COR-L47 (cell line): ENCODE measurements around the gene MORF4L2.
"Not testable (repeated sequence)": the region's sequence is repeated elsewhere in the genome, so short reads cannot be mapped to it uniquely, and the experiment has no call there.

Experiments
- DNase-seq: peaks from one replicate; lab custom pipeline; 2025; lab: John Stamatoyannopoulos, UW

Gene MORF4L2

GRCh38 chrX:103678199-103678993, 8.1 kb downstream of the MORF4L2 start:
- no peak for DNase-seq

GRCh38 chrX:103674531-103675454, 11.7 kb downstream of the MORF4L2 start:
- DNase-seq: no peak

DNA sequence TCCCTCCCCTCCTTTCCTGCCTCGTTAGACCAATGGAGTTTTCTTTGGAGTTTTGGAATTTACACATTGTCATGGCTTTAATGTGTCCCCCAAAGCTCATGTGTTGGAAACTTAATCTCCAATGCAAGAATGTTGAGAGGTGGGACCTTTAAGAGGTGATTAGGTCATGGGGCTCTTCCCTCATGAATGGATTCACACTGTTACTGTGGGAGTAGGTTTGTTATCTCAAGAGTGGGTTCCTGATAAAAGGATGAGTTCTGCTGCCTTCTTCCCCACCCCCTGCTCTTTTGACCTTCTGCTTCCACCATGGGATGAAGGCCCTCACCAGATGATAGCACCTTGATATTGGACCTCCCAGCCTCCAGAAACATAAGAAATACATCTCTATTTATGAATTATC, 16.8 kb downstream of the MORF4L2 start:
- no peak for DNase-seq

DNA sequence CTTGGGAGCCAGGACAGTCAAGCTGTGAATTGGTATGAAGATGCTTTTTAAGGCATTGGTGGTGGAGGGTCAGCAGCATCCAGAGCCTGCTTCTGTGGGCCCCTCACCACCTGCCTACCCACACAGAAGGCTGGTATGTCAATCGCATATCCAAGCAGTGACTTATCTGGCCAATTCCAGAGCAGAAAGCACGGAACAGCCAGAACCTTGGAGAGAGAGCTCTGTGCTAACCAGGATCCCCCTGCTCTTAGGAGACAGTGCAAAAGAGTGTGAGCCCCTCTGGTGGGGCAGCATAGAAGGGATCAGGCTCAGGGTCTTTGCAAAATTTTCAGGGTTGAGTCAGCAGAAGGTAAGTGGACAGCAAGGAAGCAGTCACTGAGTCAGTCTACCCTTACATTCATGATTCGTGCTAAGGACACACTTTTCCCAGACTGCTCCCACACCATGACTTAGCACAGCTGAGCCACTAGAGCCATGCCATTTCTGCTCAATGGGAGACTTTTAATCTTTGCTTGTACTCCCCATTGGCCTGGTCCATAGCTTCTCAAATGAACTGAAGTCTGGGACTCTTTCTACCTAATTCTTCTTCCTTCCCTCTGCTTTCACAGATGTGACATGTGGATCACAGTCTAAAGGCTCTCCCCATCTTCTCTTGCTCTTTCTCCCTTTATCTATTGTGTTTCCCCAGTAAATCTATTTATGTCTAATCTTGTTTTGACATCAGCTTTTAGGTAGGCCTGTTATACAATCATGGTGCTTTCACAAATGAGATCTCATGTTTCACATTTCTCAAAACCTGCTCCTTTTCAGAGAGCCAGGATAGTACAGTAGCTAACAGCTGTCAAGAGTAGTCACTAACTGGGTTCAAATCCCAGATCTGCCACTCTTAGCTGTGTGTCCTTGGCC, 20.0 kb downstream of the MORF4L2 start:
- no peak for DNase-seq

- no peak for DNase-seq
These were observed 22.3 kb downstream of the MORF4L2 start for GRCh38 chrX:103663981-103664762.

DNA sequence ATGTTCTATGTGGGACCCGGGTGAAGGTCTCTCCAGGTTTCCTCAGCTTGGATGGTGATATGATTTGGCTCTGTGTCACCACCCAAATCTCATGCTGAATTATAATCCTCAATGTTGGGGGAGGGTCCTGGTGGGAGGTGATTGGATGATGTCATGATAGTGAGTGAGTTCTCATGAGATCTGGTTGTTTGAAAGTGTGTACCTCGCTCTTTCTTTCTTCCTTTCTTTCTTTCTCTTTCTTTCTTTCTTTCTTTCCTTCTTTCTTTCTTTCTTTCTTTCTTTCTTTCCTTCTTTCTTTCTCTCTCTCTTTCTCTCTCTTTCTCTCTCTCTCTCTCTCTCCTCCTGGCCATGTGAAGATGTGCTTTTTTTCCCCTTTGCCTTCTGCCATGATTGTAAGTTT, 27.0 kb downstream of the MORF4L2 start:
- DNase-seq: not testable (repeated sequence)

GRCh38 chrX:103658681-103659433, 27.6 kb downstream of the MORF4L2 start:
- DNase-seq: no peak

GRCh38 chrX:103657066-103657465, 29.4 kb downstream of the MORF4L2 start:
- not testable (repeated sequence) for DNase-seq

GRCh38 chrX:103656617-103657016, 29.9 kb downstream of the MORF4L2 start:
- no peak for DNase-seq

DNA sequence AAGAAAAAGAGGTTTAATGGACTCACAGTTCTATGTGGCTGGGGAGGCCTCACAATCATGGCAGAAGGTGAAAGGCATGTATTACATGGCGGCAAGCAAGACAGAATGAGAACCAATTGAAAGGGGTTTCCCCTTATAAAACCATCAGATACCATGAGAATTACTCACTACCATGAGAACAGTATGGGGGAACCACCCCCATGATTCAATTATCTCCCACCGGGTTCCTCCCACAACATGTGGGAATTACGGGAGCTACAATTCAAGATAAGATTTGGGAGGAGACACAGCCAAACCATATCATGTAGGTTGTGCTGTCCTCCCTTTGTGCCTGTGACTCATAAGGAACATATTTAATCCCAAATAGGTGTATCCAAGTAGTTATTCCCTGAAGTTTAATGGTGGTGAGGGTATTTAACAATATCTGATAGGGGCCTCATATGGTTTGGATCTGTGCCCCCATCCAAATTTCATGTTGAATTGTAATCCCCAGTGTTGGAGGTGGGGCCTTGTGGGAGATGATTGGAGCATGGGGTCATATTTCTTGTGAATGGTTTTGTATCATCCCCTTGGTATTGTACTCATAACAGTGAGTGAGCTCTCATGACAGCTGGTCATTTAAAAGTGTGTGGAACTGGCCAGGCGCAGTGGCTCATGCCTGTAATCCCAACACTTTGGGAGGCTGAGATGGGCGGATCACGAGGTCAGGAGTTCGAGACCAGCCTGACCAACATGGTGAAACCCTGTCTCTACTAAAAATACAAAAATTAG, 31.1 kb downstream of the MORF4L2 start:
- not testable (repeated sequence) for DNase-seq

DNA sequence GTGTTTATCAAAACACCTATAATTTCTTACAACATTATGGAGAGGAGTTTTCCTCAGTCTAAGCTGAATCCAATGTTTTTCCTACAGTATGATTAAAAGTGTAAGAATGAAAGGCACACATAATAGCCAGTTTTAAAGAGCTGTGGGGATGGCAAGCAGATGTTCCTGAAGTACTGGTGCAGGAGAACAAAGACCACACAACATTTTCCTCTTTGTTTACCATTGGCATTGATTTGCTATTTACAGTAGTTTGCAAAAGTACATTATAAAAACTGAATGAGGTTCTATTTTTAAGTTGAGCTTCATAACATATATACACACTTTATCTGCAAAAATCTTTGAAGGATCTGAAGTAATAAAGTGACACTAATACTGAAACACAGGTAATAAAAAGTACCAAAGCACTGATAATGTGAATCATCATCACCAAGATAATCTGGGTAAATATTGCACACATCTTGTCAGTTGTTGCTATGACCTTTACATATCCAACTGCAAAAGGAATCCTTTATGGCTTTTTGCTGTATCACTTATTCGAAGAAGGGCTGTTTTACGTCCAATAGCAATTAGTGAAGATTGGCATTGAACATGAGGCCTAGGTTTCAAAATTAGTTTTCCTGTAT, 35.2 kb downstream of the MORF4L2 start:
- no peak for DNase-seq

DNA sequence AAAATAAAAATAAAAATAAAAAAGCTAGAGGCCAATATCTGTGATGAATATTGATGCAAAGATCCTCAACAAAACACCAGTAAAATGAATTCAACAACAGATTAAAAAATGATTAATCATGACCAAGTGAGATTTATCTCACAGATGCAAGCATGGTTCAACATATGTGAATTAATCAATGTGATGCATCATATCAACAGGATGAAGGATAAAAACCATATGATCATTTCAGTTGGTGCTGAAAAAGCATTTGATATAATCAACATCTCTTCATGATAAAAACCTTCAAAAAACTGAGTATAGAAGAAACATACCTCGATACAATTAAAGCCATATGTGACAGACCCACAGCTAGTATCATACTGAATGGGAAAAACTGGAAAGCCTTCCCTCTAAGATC, 38.9 kb downstream of the MORF4L2 start:
- no peak for DNase-seq

GRCh38 chrX:103644125-103644524, 42.4 kb downstream of the MORF4L2 start:
- no peak for DNase-seq

DNA sequence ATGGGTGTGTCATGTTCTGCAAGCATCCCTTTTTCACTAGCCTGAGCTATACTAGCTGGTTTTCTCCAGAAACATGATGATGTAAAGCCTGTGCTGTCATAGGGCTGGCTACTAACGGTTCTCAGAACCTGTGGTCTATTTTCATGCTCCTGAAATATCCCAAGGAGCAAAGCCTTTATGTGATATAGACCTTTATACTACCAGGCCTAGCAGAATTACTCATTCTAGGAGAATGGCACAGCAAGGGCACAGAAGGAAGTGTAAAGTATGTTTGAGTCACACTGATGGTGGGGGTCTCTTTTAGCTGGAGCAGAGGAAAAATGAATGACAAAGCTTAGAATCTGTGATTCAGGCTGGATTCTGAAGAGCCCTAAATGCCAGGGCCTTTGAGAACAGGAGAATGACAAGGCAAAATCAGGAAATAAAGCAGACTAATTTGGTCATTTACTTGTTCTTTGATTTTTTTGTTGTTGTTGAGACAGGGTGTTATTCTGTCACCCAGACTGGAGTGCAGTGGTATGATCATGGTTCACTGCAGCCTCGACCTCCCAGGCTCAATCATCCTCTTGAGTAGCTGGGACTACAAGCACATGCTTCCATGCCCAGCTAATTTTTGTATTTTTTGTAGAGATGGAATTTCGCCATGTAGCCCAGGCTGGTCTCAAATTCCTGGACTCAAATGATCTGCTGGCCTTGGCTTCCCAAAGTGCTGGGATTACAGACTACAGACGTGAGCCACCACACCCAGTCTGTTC, 45.9 kb downstream of the MORF4L2 start:
- no peak for DNase-seq

- peak; percentile 8 for DNase-seq
These were observed 47.8 kb downstream of the MORF4L2 start for GRCh38 chrX:103638479-103639346.

- DNase-seq: no peak
These were observed 48.7 kb downstream of the MORF4L2 start for GRCh38 chrX:103637604-103638338.

GRCh38 chrX:103635436-103635835, 51.1 kb downstream of the MORF4L2 start:
- no peak for DNase-seq
